Gastrocnemius medialis (tissue), 4 donors: Measurements from ENCODE around the gene PTBP1. TPM values are rescaled to one million over a fixed set of nuclear protein-coding genes. Genes with fewer than 3 reads are reported as not detected.

ENCODE experiments used
- ATAC-seq, 2 donors: fragments of 150-250 bp; one replicate each; pipeline ENCODE4 v1.9.1; 2016
- DNase-seq, 2 donors: peaks; one replicate each; pipeline ENCODE4 v3.0.0-alpha.2; 2019
- H3K27ac ChIP-seq, 4 donors: fragments of 200-600 bp; sonication (generic); 1 replicate in 1 of 4; 2 replicates in 3 of 4; pipeline ENCODE4 v1.5.1; 2016 to 2018; ENCODE audit warnings: mild to moderate bottlenecking in 2 of 4, moderate library complexity in 1 of 4
- H3K27me3 ChIP-seq, 3 donors: fragments of 200-600 bp; sonication (generic) in 2 of 3; 1 replicate in 1 of 3; 2 replicates in 2 of 3; pipeline versions ENCODE4 v1.5.1 to v1.6.0; 2016 to 2019; ENCODE audit warnings: mild to moderate bottlenecking in 1 of 3, moderate library complexity in 1 of 3
- H3K36me3 ChIP-seq, 2 donors: fragments of 200-600 bp; sonication (generic) in 1 of 2; one replicate each; pipeline ENCODE4 v1.5.1; 2017 to 2018
- H3K4me1 ChIP-seq, 2 donors: fragments of 200-600 bp; sonication (generic) in 1 of 2; one replicate each; pipeline ENCODE4 v1.5.1; 2016 to 2017; ENCODE audit warnings: mild to moderate bottlenecking in 2 of 2
- H3K4me3 ChIP-seq, 4 donors: fragments of 200-600 bp; sonication (generic) in 3 of 4; 1 replicate in 1 of 4; 2 replicates in 3 of 4; pipeline ENCODE4 v1.5.1; 2016 to 2019; ENCODE audit warnings: mild to moderate bottlenecking in 2 of 4
- H3K9me3 ChIP-seq, 3 donors: fragments of 200-600 bp; sonication (generic) in 2 of 3; 1 replicate in 1 of 3; 2 replicates in 2 of 3; pipeline ENCODE4 v1.5.1; 2016 to 2019
- CTCF ChIP-seq, 5 experiments: fragments of 450-650 bp in 3 of 5; fragments of 200-600 bp in 2 of 5; sonication (generic) in 2 of 5; IDR thresholded peaks in 4 of 5; conservative IDR thresholded peaks in 1 of 5; 1 replicate in 4 of 5; 2 replicates in 1 of 5; pipeline ENCODE4 v1.5.1; 2016 to 2019; ENCODE audit warnings: antibody characterized with exemption in 5 of 5, mild to moderate bottlenecking in 3 of 5, moderate library complexity in 3 of 5
- POLR2A ChIP-seq, 2 donors: fragments of 450-650 bp; IDR thresholded peaks; one replicate each; pipeline ENCODE4 v1.6.1; 2017; ENCODE audit warnings: antibody characterized with exemption in 2 of 2, mild to moderate bottlenecking in 2 of 2, moderate library complexity in 2 of 2
- in situ Hi-C, 4 donors: fragments of 200-750 bp; cut with MboI; loops; one replicate each; pipeline versions ENCODE4 v1.15.0 to v1.8.0; 2017; ENCODE audit warnings: low sequenced_read_pairs in 4 of 4
- intact Hi-C: fragments of 100-400 bp; cut with DNase I; formaldehyde crosslinking; loops from one replicate; pipeline ENCODE4 v1.15.1; 2023; ENCODE audit warnings: low total_unique reads
- total RNA-seq, 4 donors: library from RNA; depleted of rRNA; stranded (reverse); fragments of >200 nt; gene quantifications; one replicate each; pipeline versions ENCODE4 v1.1.0 to v1.2.3, GENCODE V29; 2016

The PTBP1 gene
- total RNA-seq, 4 donors from 2014 or later: 29.8 to 51.7 (median 36.7) TPM

GRCh38 chr19:778910-779653 is 18.2 kb upstream of the PTBP1 start:
- in situ Hi-C loops (loop anchor here in 3 of 4 donors (10.0 kb wide), 3 partner anchors 146 to 206 kb away; partner anchors contain the start of genes ARID3A (in 1 of the 3) and WDR18 (in 1 of the 3)), intact Hi-C loops (no loop called here)
- TF ChIP-seq POLR2A (IDR thresholded peaks at IDR 0.05) (no peak), CTCF (IDR thresholded peaks at IDR 0.05 in 4 of 5, conservative IDR thresholded peaks at IDR 0.05 in 1 of 5) (no peak)
- peaks cover 8 to 11% (median 8%) of the 10 kb centered on the region in 3 donors for H3K27me3 ChIP-seq
- H3K36me3 ChIP-seq: no peaks in the 10 kb centered on the region
- DNase-seq (peak in 1 of 2 donors; percentile 55), ATAC-seq (peak; percentile 47 to 77)
- peak overlapping the region in 1 of 4 donors; percentile 28 for H3K4me3 ChIP-seq
- H3K9me3 ChIP-seq: no peaks in the 10 kb centered on the region
- no peaks in the 10 kb centered on the region for H3K4me1 ChIP-seq
- peak overlapping the region in 2 of 4 donors; percentile 53 to 56 for H3K27ac ChIP-seq

DNA sequence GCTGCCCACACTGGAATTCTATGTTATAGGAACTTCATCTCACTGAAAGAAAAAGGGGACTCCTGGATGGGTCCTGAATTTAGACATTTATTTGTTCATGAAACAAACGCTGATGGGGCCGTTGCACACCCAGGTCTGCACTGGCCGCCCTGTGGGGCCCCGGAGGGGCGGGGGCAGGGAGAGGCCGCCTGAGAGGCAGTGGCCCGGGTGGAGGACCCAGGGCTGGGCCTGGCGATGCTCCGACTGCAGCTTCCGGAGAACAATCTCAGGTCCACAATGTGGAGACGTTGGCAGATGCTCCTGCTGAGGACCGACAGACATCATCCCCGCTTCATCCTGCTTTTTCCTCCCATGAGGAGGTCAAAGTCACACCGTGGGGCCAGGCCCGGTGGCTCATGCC is 16.3 kb upstream of the PTBP1 start:
- Histone ChIP-seq H3K4me3 (peak overlapping the region in 2 of 4 donors; percentile 28 to 44), H3K4me1 (no peaks in the 10 kb centered on the region)
- in situ Hi-C loops: no loop called here

GRCh38 chr19:781800-782184 is 15.5 kb upstream of the PTBP1 start:
- Histone ChIP-seq H3K36me3 (no peaks in the 10 kb centered on the region), H3K4me1 (no peaks in the 10 kb centered on the region), H3K27me3 (peaks cover 8 to 11% (median 8%) of the 10 kb centered on the region in 3 donors), H3K27ac (peak overlapping the region in 3 of 4 donors; percentile 48 to 71 (median 61)), H3K9me3 (no peaks in the 10 kb centered on the region), H3K4me3 (peak overlapping the region in 3 of 4 donors; percentile 22 to 44 (median 28))
- DNase-seq: no peak
- no peak for TF ChIP-seq CTCF (IDR thresholded peaks at IDR 0.05 in 4 of 5, conservative IDR thresholded peaks at IDR 0.05 in 1 of 5)
- TF ChIP-seq POLR2A (IDR thresholded peaks at IDR 0.05): no peak
- in situ Hi-C loops (no loop called here), intact Hi-C loops (no loop called here)
- ATAC-seq: no peak

More for the DNA sequence above, 16.3 kb upstream of the PTBP1 start:
- DNase-seq: no peak
- TF ChIP-seq CTCF (IDR thresholded peaks at IDR 0.05 in 4 of 5, conservative IDR thresholded peaks at IDR 0.05 in 1 of 5) (no peak), POLR2A (IDR thresholded peaks at IDR 0.05) (no peak)
- H3K27ac ChIP-seq: peak overlapping the region in 2 of 4 donors; percentile 14 to 71
- no peaks in the 10 kb centered on the region for H3K36me3 ChIP-seq
- H3K27me3 ChIP-seq: peaks cover 8 to 11% (median 8%) of the 10 kb centered on the region in 3 donors
- no peak for ATAC-seq
- intact Hi-C loops: no loop called here
- no peaks in the 10 kb centered on the region for H3K9me3 ChIP-seq

DNA sequence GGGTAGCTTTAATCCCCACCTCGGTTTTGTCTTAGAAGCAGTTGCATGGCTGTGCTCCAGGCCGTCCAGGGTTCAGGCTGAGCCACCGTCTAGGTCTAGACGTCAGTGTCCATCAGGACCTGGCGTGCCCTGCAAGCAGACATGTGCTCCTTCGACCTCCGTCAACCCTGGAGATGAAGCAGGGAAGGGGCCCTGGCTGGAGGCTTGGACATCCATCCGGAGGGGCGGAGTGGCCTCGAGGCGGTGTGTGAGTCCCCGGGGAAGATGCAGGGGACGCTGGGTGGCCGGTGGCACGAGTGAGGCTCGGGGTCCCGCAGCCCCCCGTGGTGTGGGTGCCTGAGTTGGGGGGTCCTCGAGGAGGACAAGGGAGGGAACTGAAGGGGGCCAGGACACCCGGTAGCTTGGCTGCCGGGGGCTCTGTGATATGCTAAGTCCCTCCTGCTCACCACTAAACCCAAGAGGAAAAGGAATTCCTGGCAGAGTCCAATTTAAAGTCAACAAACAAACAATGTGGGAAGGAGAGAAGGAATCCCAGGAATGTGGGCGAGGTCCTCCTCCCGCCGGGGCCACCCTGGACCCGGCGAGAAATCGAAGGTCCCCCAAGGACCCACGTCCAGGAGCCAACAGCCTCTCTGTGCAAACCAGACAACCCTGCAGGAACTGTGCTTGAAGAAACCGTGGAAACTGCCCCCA is 14.9 kb upstream of the PTBP1 start:
- H3K36me3 ChIP-seq: no peaks in the 10 kb centered on the region
- H3K27me3 ChIP-seq: peaks cover 8 to 11% (median 8%) of the 10 kb centered on the region in 3 donors
- peak overlapping the region; percentile 21 to 44 (median 25) for H3K4me3 ChIP-seq
- in situ Hi-C loops: no loop called here
- TF ChIP-seq CTCF (IDR thresholded peaks at IDR 0.05 in 4 of 5, conservative IDR thresholded peaks at IDR 0.05 in 1 of 5) (no peak), POLR2A (IDR thresholded peaks at IDR 0.05) (no peak)
- peak overlapping the region in 3 of 4 donors; percentile 48 to 71 (median 61) for H3K27ac ChIP-seq
- DNase-seq: no peak
- no peaks in the 10 kb centered on the region for H3K9me3 ChIP-seq
- no peaks in the 10 kb centered on the region for H3K4me1 ChIP-seq
- peak; percentile 27 to 44 for ATAC-seq
- intact Hi-C loops: no loop called here
